ENCODE data around the gene KCNJ15. TPM values are rescaled to one million over a fixed set of nuclear protein-coding genes. Genes with fewer than 3 reads are reported as not detected.

KCNJ15 gene
- total RNA-seq, 1 experiment from 2014 or later, result not detected

- CTCF ChIA-PET, result no interaction called here
- BruUV-seq (replicated peaks), result no TSS peak
- H3K27ac Mint-ChIP-seq (ENCODE audit: unreplicated experiment), result no peak overlapping the region
- H3K4me1 ChIP-seq, result no peaks in the 10 kb centered on the region
- H3K4me1 Mint-ChIP-seq (ENCODE audit: low read depth, unreplicated experiment), result no peaks in the 10 kb centered on the region
- DNase-seq, result no peak
- intact Hi-C loops (cut with micrococcal nuclease; ENCODE audit: unreplicated experiment), result no loop called here
- no peaks in the 10 kb centered on the region for H3K27me3 ChIP-seq (replicated peaks; ENCODE audit: control insufficient read depth, insufficient read depth, low read length)
- no peaks in the 10 kb centered on the region for H3K36me3 ChIP-seq (ENCODE audit: control insufficient read depth, insufficient read depth, low read length)
- H3K4me3 ChIP-seq (ENCODE audit: low read depth, low read length), result no peak overlapping the region
- no peaks in the 10 kb centered on the region for H3K9me3 ChIP-seq
- POLR2A ChIA-PET, result no interaction called here
- H3K4me3 Mint-ChIP-seq (ENCODE audit: unreplicated experiment), result no peak overlapping the region
- TF ChIP-seq CTCF (IDR thresholded peaks at IDR 0.05; ENCODE audit: insufficient read depth in 1 of 2, low read depth in 1 of 2, low read length in 1 of 2, severe bottlenecking in 1 of 2, unreplicated experiment in 1 of 2), result no peak
- H3K36me3 Mint-ChIP-seq (ENCODE audit: insufficient read depth, unreplicated experiment), result no peaks in the 10 kb centered on the region
- H3K27me3 Mint-ChIP-seq (ENCODE audit: insufficient read depth, unreplicated experiment), result peaks cover 7% of the 10 kb centered on the region
- H3K9me3 Mint-ChIP-seq (ENCODE audit: unreplicated experiment), result no peaks in the 10 kb centered on the region
Measured at GRCh38 chr21:38282921-38283320, 26.1 kb downstream of the KCNJ15 start.

- Mint-ChIP-seq H3K4me1 (ENCODE audit: low read depth, unreplicated experiment) (no peaks in the 10 kb centered on the region), H3K27ac (ENCODE audit: unreplicated experiment) (no peak overlapping the region), H3K9me3 (ENCODE audit: unreplicated experiment) (no peaks in the 10 kb centered on the region), H3K27me3 (ENCODE audit: insufficient read depth, unreplicated experiment) (peaks cover 7% of the 10 kb centered on the region), H3K36me3 (ENCODE audit: insufficient read depth, unreplicated experiment) (no peaks in the 10 kb centered on the region), H3K4me3 (ENCODE audit: unreplicated experiment) (no peak overlapping the region)
- H3K4me1 ChIP-seq, result no peaks in the 10 kb centered on the region
- ChIA-PET CTCF (no interaction called here), POLR2A (no interaction called here)
- no peaks in the 10 kb centered on the region for H3K27me3 ChIP-seq (replicated peaks; ENCODE audit: control insufficient read depth, insufficient read depth, low read length)
- no peak for TF ChIP-seq CTCF (IDR thresholded peaks at IDR 0.05; ENCODE audit: insufficient read depth in 1 of 2, low read depth in 1 of 2, low read length in 1 of 2, severe bottlenecking in 1 of 2, unreplicated experiment in 1 of 2)
- intact Hi-C loops (cut with micrococcal nuclease; ENCODE audit: unreplicated experiment), result no loop called here
- H3K4me3 ChIP-seq (ENCODE audit: low read depth, low read length), result no peak overlapping the region
- H3K9me3 ChIP-seq, result no peaks in the 10 kb centered on the region
- no peaks in the 10 kb centered on the region for H3K36me3 ChIP-seq (ENCODE audit: control insufficient read depth, insufficient read depth, low read length)
- DNase-seq, result no peak
- no TSS peak for BruUV-seq (replicated peaks)
Measured at GRCh38 chr21:38284216-38284615, 27.4 kb downstream of the KCNJ15 start.

- CTCF ChIA-PET, result no interaction called here
- TF ChIP-seq CTCF (IDR thresholded peaks at IDR 0.05; ENCODE audit: insufficient read depth in 1 of 2, low read depth in 1 of 2, low read length in 1 of 2, severe bottlenecking in 1 of 2, unreplicated experiment in 1 of 2), result no peak
- H3K27me3 ChIP-seq (replicated peaks; ENCODE audit: control insufficient read depth, insufficient read depth, low read length), result no peaks in the 10 kb centered on the region
- no peaks in the 10 kb centered on the region for H3K36me3 ChIP-seq (ENCODE audit: control insufficient read depth, insufficient read depth, low read length)
- Mint-ChIP-seq H3K4me3 (ENCODE audit: unreplicated experiment) (no peak overlapping the region), H3K4me1 (ENCODE audit: low read depth, unreplicated experiment) (no peaks in the 10 kb centered on the region), H3K36me3 (ENCODE audit: insufficient read depth, unreplicated experiment) (no peaks in the 10 kb centered on the region), H3K27me3 (ENCODE audit: insufficient read depth, unreplicated experiment) (peaks cover 7% of the 10 kb centered on the region), H3K9me3 (ENCODE audit: unreplicated experiment) (no peaks in the 10 kb centered on the region), H3K27ac (ENCODE audit: unreplicated experiment) (no peak overlapping the region)
- intact Hi-C loops (cut with micrococcal nuclease; ENCODE audit: unreplicated experiment), result no loop called here
- no peak overlapping the region for H3K4me3 ChIP-seq (ENCODE audit: low read depth, low read length)
- no TSS peak for BruUV-seq (replicated peaks)
- POLR2A ChIA-PET, result no interaction called here
- no peaks in the 10 kb centered on the region for H3K9me3 ChIP-seq
- no peak for DNase-seq
- no peaks in the 10 kb centered on the region for H3K4me1 ChIP-seq
Measured at GRCh38 chr21:38286739-38287471, 30.1 kb downstream of the KCNJ15 start.
